HepG2 (cell line): Measurements from ENCODE around the gene AK8. TPM values are rescaled to one million over a fixed set of nuclear protein-coding genes. Genes with fewer than 3 reads are reported as not detected.

Experiments used
- HMG20A ChIP-seq: IDR thresholded peaks from 2 replicates; pipeline ENCODE4 v1.6.1; 2016; ENCODE audit warnings: borderline replicate concordance
- KDM2A ChIP-seq: sonication (generic); formaldehyde crosslinking; IDR thresholded peaks from 2 replicates; pipeline ENCODE4 v1.4.0; 2020; ENCODE audit warnings: low read depth, missing genetic modification reagents, borderline replicate concordance
- KIAA2018 ChIP-seq: sonication (generic); formaldehyde crosslinking; IDR thresholded peaks from 2 replicates; pipeline ENCODE4 v1.5.0; 2020; ENCODE audit warnings: mild to moderate bottlenecking, missing genetic modification reagents, borderline replicate concordance
- NR2F1 ChIP-seq, 2 experiments: fragments of 450-650 bp in 1 of 2; formaldehyde crosslinking in 1 of 2; IDR thresholded peaks; 2 replicates each; pipeline versions ENCODE4 v1.5.0 to v1.6.1; 2016 to 2020; ENCODE audit warnings: mild to moderate bottlenecking in 1 of 2, missing compliant biosample characterization in 1 of 2, missing genetic modification reagents in 1 of 2, moderate library complexity in 1 of 2
- SAFB2 ChIP-seq: sonication (generic); formaldehyde crosslinking; IDR thresholded peaks from 2 replicates; pipeline ENCODE4 v1.5.1; 2020; ENCODE audit warnings: missing genetic modification reagents, low read depth, mild to moderate bottlenecking, borderline replicate concordance
- SETDB1 ChIP-seq: sonication (generic); formaldehyde crosslinking; IDR thresholded peaks from 2 replicates; pipeline ENCODE4 v1.5.1; 2020; ENCODE audit warnings: missing genetic modification reagents, mild to moderate bottlenecking, borderline replicate concordance
- SIX4 ChIP-seq: sonication (generic); formaldehyde crosslinking; IDR thresholded peaks from 2 replicates; pipeline ENCODE4 v1.4.0; 2020; ENCODE audit warnings: missing genetic modification reagents
- SUZ12 ChIP-seq: fragments of 150-350 bp; IDR thresholded peaks from 2 replicates; pipeline ENCODE4 v1.6.1; 2014; ENCODE audit warnings: low read depth, low read length
- ZFP90 ChIP-seq: sonication (generic); formaldehyde crosslinking; IDR thresholded peaks from 2 replicates; pipeline ENCODE4 v1.8.0; 2022; ENCODE audit warnings: missing genetic modification reagents, mild to moderate bottlenecking, inconsistent platforms, borderline replicate concordance
- ZMYM3 ChIP-seq: sonication (generic); formaldehyde crosslinking; IDR thresholded peaks from 2 replicates; pipeline ENCODE4 v1.5.1; 2020; ENCODE audit warnings: mild to moderate bottlenecking, missing genetic modification reagents
- ZNF205 ChIP-seq: IDR thresholded peaks from 2 replicates; pipeline ENCODE4 v1.6.1; 2018; ENCODE audit warnings: missing biosample characterization, missing genetic modification reagents
- ZNF484 ChIP-seq: sonication (generic); formaldehyde crosslinking; IDR thresholded peaks from 2 replicates; pipeline ENCODE4 v1.5.1; 2020; ENCODE audit warnings: mild to moderate bottlenecking, low read depth, missing genetic modification reagents, borderline replicate concordance
- ZSCAN25 ChIP-seq: sonication (generic); formaldehyde crosslinking; IDR thresholded peaks from 2 replicates; pipeline ENCODE4 v1.8.0; 2022; ENCODE audit warnings: mild to moderate bottlenecking, missing genetic modification reagents
- ZSCAN31 ChIP-seq: sonication (generic); formaldehyde crosslinking; IDR thresholded peaks from 2 replicates; pipeline ENCODE4 v1.5.0; 2020; ENCODE audit warnings: low read depth, mild to moderate bottlenecking, missing genetic modification reagents
- ZUFSP ChIP-seq: sonication (generic); formaldehyde crosslinking; IDR thresholded peaks from 2 replicates; pipeline ENCODE4 v1.9.0; 2021; ENCODE audit warnings: missing genetic modification reagents, mild to moderate bottlenecking, borderline replicate concordance
- polyA plus RNA-seq, 8 experiments: library from polyadenylated mRNA; depleted of rRNA in 3 of 8; stranded (reverse) in 7 of 8; unstranded in 1 of 8; fragments of >200 nt; fragmentation: Illumina TruSeq in 4 of 8; extraction: Trizol in 4 of 8; gene quantifications; 2 replicates each; pipeline versions ENCODE4 v1.2.1 to v1.2.3, GENCODE V29; 2011 to 2016; ENCODE audit warnings: low read depth in 4 of 8, missing spikeins in 1 of 8, mixed read lengths in 1 of 8; ENCODE audit not compliant: insufficient read depth in 1 of 8
- total RNA-seq, 5 experiments: library from RNA; depleted of rRNA; stranded (reverse); fragments of >200 nt; fragmentation: Illumina TruSeq; extraction: Trizol; gene quantifications; 2 replicates each; pipeline ENCODE4 v1.2.3, GENCODE V29; 2016; ENCODE audit warnings: low read depth in 1 of 5
- TF ChIP-seq, protein P1 (sequence below), 2 experiments: sonication (generic) in 1 of 2; formaldehyde crosslinking in 1 of 2; IDR thresholded peaks; 2 replicates each; pipeline versions ENCODE4 v1.4.0 to v1.6.1; 2018 to 2020; ENCODE audit warnings: missing genetic modification reagents in 2 of 2, borderline replicate concordance in 1 of 2, low read depth in 1 of 2, mild to moderate bottlenecking in 1 of 2, missing biosample characterization in 1 of 2

Gene AK8
- total and polyA plus RNA-seq, 2 of the 13 experiments (the other 11 are each of a cell fraction or from before 2014, with no cell fraction given), result 0.11 TPM; not detected in 1

DNA sequence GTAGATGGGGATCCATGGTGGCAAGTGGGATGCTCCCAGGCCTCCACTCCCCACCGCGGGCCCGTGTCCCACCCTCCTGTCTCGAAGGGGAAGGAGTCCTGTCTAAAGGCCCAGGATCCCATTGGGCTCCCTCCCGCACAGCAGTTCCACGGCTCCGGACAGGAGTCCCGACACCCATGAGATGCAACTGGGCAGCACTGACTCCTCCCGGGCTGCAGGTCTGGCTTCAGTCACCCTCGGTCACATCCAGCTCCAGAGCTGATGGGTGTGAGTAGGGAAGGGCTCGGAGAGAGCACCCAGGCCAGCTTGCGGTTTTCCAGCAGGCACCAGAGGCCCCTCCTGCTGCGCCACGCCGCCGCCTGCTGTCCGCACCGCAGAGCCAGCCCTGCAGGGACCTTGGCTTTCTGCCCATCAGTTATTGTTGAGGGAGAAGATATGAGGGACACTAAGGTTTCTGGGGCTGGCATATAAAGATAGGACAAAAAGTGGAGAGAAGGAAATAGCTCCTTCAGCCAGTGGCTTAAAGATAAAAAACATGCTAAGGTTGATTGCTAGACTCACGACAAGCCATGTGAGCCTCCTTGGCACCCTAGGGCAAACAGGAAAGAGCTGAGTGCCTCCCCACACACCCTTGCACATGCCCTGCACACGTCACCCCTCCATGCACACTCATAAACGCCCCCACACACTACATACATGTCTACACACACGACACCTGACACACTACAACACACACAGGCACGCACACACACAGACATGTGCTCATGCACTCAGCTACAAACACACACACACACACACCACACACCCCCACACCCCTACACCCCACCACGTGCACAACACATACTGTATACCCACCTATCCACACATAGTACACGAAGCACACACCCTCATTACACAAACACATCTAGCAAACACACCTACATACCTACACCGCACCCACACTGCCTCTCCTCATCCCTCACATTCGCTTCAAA lies 79.0 kb downstream of the AK8 start (continued):
- TF ChIP-seq SAFB2 (CRISPR knock-in tag) (no peak), KIAA2018 (CRISPR knock-in tag) (no peak), ZFP90 (no peak), NR2F1 (CRISPR knock-in tag; IDR thresholded peaks at IDR 0.05) (no peak), ZSCAN31 (CRISPR knock-in tag) (no peak), ZNF205 (CRISPR knock-in tag) (no peak), SETDB1 (CRISPR knock-in tag) (no peak), ZNF484 (CRISPR knock-in tag) (no peak), SIX4 (CRISPR knock-in tag) (no peak), ZUFSP (no peak), ZSCAN25 (CRISPR knock-in tag) (no peak), SUZ12 (no peak), KDM2A (0 out of 2 replicates have a peak, but pooled peaks have one; percentile 24), ZMYM3 (no peak), HMG20A (CRISPR knock-in tag) (no peak)
- TF ChIP-seq, protein P1, sequence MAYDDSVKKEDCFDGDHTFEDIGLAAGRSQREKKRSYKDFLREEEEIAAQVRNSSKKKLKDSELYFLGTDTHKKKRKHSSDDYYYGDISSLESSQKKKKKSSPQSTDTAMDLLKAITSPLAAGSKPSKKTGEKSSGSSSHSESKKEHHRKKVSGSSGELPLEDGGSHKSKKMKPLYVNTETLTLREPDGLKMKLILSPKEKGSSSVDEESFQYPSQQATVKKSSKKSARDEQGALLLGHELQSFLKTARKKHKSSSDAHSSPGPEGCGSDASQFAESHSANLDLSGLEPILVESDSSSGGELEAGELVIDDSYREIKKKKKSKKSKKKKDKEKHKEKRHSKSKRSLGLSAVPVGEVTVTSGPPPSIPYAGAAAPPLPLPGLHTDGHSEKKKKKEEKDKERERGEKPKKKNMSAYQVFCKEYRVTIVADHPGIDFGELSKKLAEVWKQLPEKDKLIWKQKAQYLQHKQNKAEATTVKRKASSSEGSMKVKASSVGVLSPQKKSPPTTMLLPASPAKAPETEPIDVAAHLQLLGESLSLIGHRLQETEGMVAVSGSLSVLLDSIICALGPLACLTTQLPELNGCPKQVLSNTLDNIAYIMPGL (CRISPR knock-in tag; IDR thresholded peaks at IDR 0.05; ENCODE audit: borderline replicate concordance in 1 of 2, low read depth in 1 of 2), result no peak
